Sigmoid colon (tissue), 4 donors: ENCODE measurements around the gene MUSK.

Source experiments
- CTCF ChIP-seq, 4 experiments: fragments of 450-650 bp in 3 of 4; fragments of 200-600 bp in 1 of 4; IDR thresholded peaks; one replicate each; pipeline ENCODE4 v1.5.1; 2016 to 2019; ENCODE audit warnings: antibody characterized with exemption in 4 of 4, mild to moderate bottlenecking in 3 of 4, moderate library complexity in 2 of 4
- POLR2AphosphoS5 ChIP-seq, 4 donors: sonication (generic); formaldehyde crosslinking; IDR thresholded peaks; one replicate each; pipeline ENCODE4 v1.6.1; 2017; ENCODE audit warnings: antibody characterized with exemption in 4 of 4

GRCh38 chr9:110782701-110783100, 114.1 kb downstream of the MUSK start:
- TF ChIP-seq POLR2AphosphoS5 (IDR thresholded peaks at IDR 0.05): no peak
- no peak for TF ChIP-seq CTCF (IDR thresholded peaks at IDR 0.05)
